DOHH2 (cell line): ENCODE measurements around the gene DOCK4.

Experiments
- EZH2phosphoT487 ChIP-seq: fragments of 200-600 bp; sonication (generic); IDR thresholded peaks from 2 replicates; pipeline ENCODE4 v1.6.1; 2017; ENCODE audit warnings: borderline replicate concordance, mild to moderate bottlenecking, antibody characterized with exemption, low read length, moderate library complexity, mixed read lengths
- TF ChIP-seq, protein P1 (sequence below): fragments of 200-600 bp; sonication (generic); IDR thresholded peaks from one replicate; pipeline ENCODE4 v1.5.1; 2014; ENCODE audit warnings: antibody characterized with exemption, mild to moderate bottlenecking, low read depth, low read length; ENCODE audit not compliant: poor library complexity, severe bottlenecking

DNA sequence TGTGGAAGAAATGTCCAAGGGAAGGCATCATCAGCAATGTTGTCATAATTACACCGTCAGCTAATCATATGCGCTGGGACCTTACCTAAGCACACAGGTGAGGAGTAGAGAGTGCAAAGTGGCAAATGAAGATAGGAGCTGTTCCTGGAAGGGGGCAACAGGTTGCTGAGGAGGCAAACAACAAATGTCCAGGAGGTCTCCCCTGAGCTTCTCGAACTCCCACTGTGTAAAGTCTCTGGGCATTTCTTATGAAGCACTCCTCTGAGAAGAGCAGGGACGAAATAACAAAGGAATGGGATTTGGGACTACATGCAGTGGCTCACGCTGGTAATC lies 152.5 kb downstream of the DOCK4 start:
- TF ChIP-seq, protein P1, sequence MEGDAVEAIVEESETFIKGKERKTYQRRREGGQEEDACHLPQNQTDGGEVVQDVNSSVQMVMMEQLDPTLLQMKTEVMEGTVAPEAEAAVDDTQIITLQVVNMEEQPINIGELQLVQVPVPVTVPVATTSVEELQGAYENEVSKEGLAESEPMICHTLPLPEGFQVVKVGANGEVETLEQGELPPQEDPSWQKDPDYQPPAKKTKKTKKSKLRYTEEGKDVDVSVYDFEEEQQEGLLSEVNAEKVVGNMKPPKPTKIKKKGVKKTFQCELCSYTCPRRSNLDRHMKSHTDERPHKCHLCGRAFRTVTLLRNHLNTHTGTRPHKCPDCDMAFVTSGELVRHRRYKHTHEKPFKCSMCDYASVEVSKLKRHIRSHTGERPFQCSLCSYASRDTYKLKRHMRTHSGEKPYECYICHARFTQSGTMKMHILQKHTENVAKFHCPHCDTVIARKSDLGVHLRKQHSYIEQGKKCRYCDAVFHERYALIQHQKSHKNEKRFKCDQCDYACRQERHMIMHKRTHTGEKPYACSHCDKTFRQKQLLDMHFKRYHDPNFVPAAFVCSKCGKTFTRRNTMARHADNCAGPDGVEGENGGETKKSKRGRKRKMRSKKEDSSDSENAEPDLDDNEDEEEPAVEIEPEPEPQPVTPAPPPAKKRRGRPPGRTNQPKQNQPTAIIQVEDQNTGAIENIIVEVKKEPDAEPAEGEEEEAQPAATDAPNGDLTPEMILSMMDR: no peak
- TF ChIP-seq EZH2phosphoT487: no peak
